SK-N-MC (cell line): ENCODE measurements around the gene CRTC1.

Experiments
- EZH2 ChIP-seq: fragments of 200-600 bp; sonication (generic); IDR thresholded peaks from one replicate; pipeline ENCODE4 v1.6.1; 2017; ENCODE audit warnings: antibody characterized with exemption
- FOXP2 ChIP-seq: optimal IDR thresholded peaks from 2 replicates; pipeline ENCODE3; 2011; ENCODE audit warnings: mild to moderate bottlenecking, moderate library complexity; ENCODE audit not compliant: insufficient read depth; ENCODE audit errors: extremely low read length, control extremely low read depth
- POLR2AphosphoS5 ChIP-seq: IDR thresholded peaks from 2 replicates; pipeline ENCODE4 v1.6.1; 2012; ENCODE audit warnings: mild to moderate bottlenecking, low read depth, low read length, borderline replicate concordance

DNA sequence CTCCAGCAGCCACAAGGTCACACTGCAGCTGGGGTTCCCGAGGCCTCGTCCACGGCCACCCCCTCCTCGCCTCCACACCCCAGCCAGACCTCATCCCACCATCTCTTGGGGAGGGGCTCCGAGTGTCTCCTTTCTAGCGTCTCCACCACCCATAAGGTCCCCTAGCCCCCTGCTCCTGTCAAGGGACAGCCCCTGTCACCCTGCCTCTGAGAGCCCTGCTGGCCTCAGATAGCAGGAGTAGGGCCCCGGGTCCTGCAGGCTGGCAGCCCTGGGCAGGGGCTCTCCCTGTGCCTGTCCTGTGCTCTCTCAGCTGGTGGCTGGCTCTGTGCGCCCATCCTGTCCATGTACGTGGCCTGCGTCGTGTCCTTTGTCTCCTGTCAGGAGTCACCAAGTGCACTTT lies 90.6 kb downstream of the CRTC1 start:
- TF ChIP-seq EZH2: no peak
- TF ChIP-seq POLR2AphosphoS5: no peak
- TF ChIP-seq FOXP2: no peak
